HG03469 (cell line): ENCODE data around the gene BCL2.

ENCODE experiments used
- ATAC-seq: cut with Tn5 transposase; IDR thresholded peaks from one replicate; pipeline ENCODE4 v1.9.1; 2021; ENCODE audit warnings: mild to moderate bottlenecking, moderate library complexity, moderate number of reproducible peaks; ENCODE audit not compliant: unreplicated experiment

BCL2 gene

GRCh38 chr18:63187223-63187574 is 132.4 kb downstream of the BCL2 start:
- ATAC-seq: no peak

- ATAC-seq: no peak
These were observed 132.9 kb downstream of the BCL2 start for GRCh38 chr18:63186520-63187222.

- ATAC-seq: no peak
These were observed 133.6 kb downstream of the BCL2 start for GRCh38 chr18:63185984-63186383.

GRCh38 chr18:63183952-63184770 is 135.4 kb downstream of the BCL2 start:
- ATAC-seq: no peak

GRCh38 chr18:63183378-63183777 is 136.2 kb downstream of the BCL2 start:
- no peak for ATAC-seq

- no peak for ATAC-seq
These were observed 136.7 kb downstream of the BCL2 start for GRCh38 chr18:63182861-63183260.

- ATAC-seq: no peak
These were observed 137.2 kb downstream of the BCL2 start for GRCh38 chr18:63182310-63182772.

GRCh38 chr18:63181706-63182309 is 137.8 kb downstream of the BCL2 start:
- ATAC-seq: no peak

GRCh38 chr18:63180971-63181376 is 138.6 kb downstream of the BCL2 start:
- ATAC-seq: peak; percentile 37

- ATAC-seq: no peak
These were observed 139.2 kb downstream of the BCL2 start for GRCh38 chr18:63180321-63180720.

GRCh38 chr18:63179422-63179821 is 140.1 kb downstream of the BCL2 start:
- no peak for ATAC-seq

GRCh38 chr18:63178971-63179370 is 140.6 kb downstream of the BCL2 start:
- no peak for ATAC-seq

- no peak for ATAC-seq
These were observed 141.4 kb downstream of the BCL2 start for GRCh38 chr18:63177919-63178821.

GRCh38 chr18:63177259-63177658 is 142.3 kb downstream of the BCL2 start:
- no peak for ATAC-seq

- ATAC-seq: no peak
These were observed 144.3 kb downstream of the BCL2 start for GRCh38 chr18:63175264-63175663.

- no peak for ATAC-seq
These were observed 145.6 kb downstream of the BCL2 start for GRCh38 chr18:63173983-63174382.

- no peak for ATAC-seq
These were observed 149.7 kb downstream of the BCL2 start for GRCh38 chr18:63169853-63170252.

- no peak for ATAC-seq
These were observed 151.3 kb downstream of the BCL2 start for GRCh38 chr18:63168287-63168686.

GRCh38 chr18:63166142-63166541 is 153.4 kb downstream of the BCL2 start:
- ATAC-seq: no peak

- no peak for ATAC-seq
These were observed 155.2 kb downstream of the BCL2 start for GRCh38 chr18:63164396-63164795.
